ENCODE data around the gene KCNQ4.
A peak's percentile ranks its signal among the peaks of the same experiment; 100 is the strongest.

KCNQ4 gene

GRCh38 chr1:40842691-40843090, 59.1 kb downstream of the KCNQ4 start:
- DNase-seq: no peak

GRCh38 chr1:40844079-40844478, 60.5 kb downstream of the KCNQ4 start:
- no peak for DNase-seq

- no peak for DNase-seq
These were observed 61.6 kb downstream of the KCNQ4 start for GRCh38 chr1:40844887-40845878.

GRCh38 chr1:40845895-40846294, 62.3 kb downstream of the KCNQ4 start:
- DNase-seq: no peak

GRCh38 chr1:40847023-40847745, 63.6 kb downstream of the KCNQ4 start:
- no peak for DNase-seq

GRCh38 chr1:40848530-40849189, 65.1 kb downstream of the KCNQ4 start:
- no peak for DNase-seq

GRCh38 chr1:40849801-40850592, 66.4 kb downstream of the KCNQ4 start:
- DNase-seq: peak; percentile 92

GRCh38 chr1:40851643-40852042, 68.1 kb downstream of the KCNQ4 start:
- no peak for DNase-seq

GRCh38 chr1:40853113-40853884, 69.7 kb downstream of the KCNQ4 start:
- DNase-seq: no peak

- no peak for DNase-seq
These were observed 70.2 kb downstream of the KCNQ4 start for GRCh38 chr1:40853885-40854170.

GRCh38 chr1:40855513-40855912, 71.9 kb downstream of the KCNQ4 start:
- no peak for DNase-seq

GRCh38 chr1:40856116-40856515, 72.5 kb downstream of the KCNQ4 start:
- DNase-seq: no peak

GRCh38 chr1:40856656-40857302, 73.2 kb downstream of the KCNQ4 start:
- no peak for DNase-seq

- no peak for DNase-seq
These were observed 74.2 kb downstream of the KCNQ4 start for GRCh38 chr1:40857737-40858136.

- DNase-seq: no peak
These were observed 75.3 kb downstream of the KCNQ4 start for GRCh38 chr1:40858856-40859416.

GRCh38 chr1:40860706-40861223, 77.2 kb downstream of the KCNQ4 start:
- DNase-seq: no peak

- DNase-seq: peak; percentile 74
These were observed 77.8 kb downstream of the KCNQ4 start for GRCh38 chr1:40861224-40862003.

GRCh38 chr1:40862008-40862863, 78.6 kb downstream of the KCNQ4 start, which contains the start of gene CITED4:
Gene CITED4, minus strand, starts transcription at chr1:40862363. Its CDS starts 236 bp downstream, at chr1:40862127.
- DNase-seq: peak; percentile 99
